IPS-15b (cell line): Measurements from ENCODE around the gene CRABP2.

Source experiments
- H3K27me3 ChIP-seq: one replicate; pipeline ENCODE4 v1.6.1; 2013; ENCODE audit warnings: low read length; ENCODE audit not compliant: control insufficient read depth, insufficient read depth
- H3K36me3 ChIP-seq: one replicate; pipeline ENCODE4 v1.6.1; 2013; ENCODE audit warnings: low read length; ENCODE audit not compliant: control insufficient read depth, insufficient read depth
- H3K4me1 ChIP-seq: one replicate; pipeline ENCODE4 v1.6.1; 2013; ENCODE audit warnings: mild to moderate bottlenecking, low read length; ENCODE audit not compliant: control insufficient read depth, insufficient read depth
- H3K4me3 ChIP-seq: one replicate; pipeline ENCODE4 v1.5.1; 2013; ENCODE audit warnings: low read depth, low read length
- H3K9ac ChIP-seq: one replicate; pipeline ENCODE4 v1.6.1; 2013; ENCODE audit warnings: low read depth, mild to moderate bottlenecking, low read length
- H3K9me3 ChIP-seq: one replicate; pipeline ENCODE4 v1.6.1; 2013; ENCODE audit warnings: mild to moderate bottlenecking, low read length; ENCODE audit not compliant: control insufficient read depth, insufficient read depth

CRABP2 gene

GRCh38 chr1:156660752-156661112, 44.7 kb downstream of the CRABP2 start:
- Histone ChIP-seq H3K4me1 (peaks cover 43% of the 10 kb centered on the region), H3K36me3 (no peaks in the 10 kb centered on the region), H3K9ac (no peak overlapping the region), H3K4me3 (no peak overlapping the region), H3K27me3 (peaks cover 39% of the 10 kb centered on the region), H3K9me3 (no peaks in the 10 kb centered on the region)

- peaks cover 37% of the 10 kb centered on the region for H3K4me1 ChIP-seq
- no peaks in the 10 kb centered on the region for H3K9me3 ChIP-seq
- H3K27me3 ChIP-seq: peaks cover 45% of the 10 kb centered on the region
- no peaks in the 10 kb centered on the region for H3K36me3 ChIP-seq
- peak overlapping the region; percentile 20 for H3K4me3 ChIP-seq
- H3K9ac ChIP-seq: no peak overlapping the region
These were observed 45.2 kb downstream of the CRABP2 start for GRCh38 chr1:156659988-156660751.

GRCh38 chr1:156659661-156659987, 45.8 kb downstream of the CRABP2 start:
- Histone ChIP-seq H3K9ac (no peak overlapping the region), H3K27me3 (peaks cover 50% of the 10 kb centered on the region), H3K36me3 (no peaks in the 10 kb centered on the region), H3K4me1 (peaks cover 34% of the 10 kb centered on the region), H3K4me3 (no peak overlapping the region), H3K9me3 (no peaks in the 10 kb centered on the region)

GRCh38 chr1:156658945-156659574, 46.3 kb downstream of the CRABP2 start:
- Histone ChIP-seq H3K9ac (no peak overlapping the region), H3K4me1 (peaks cover 28% of the 10 kb centered on the region), H3K4me3 (no peak overlapping the region)

GRCh38 chr1:156658496-156658895, 46.9 kb downstream of the CRABP2 start:
- H3K9me3 ChIP-seq: no peaks in the 10 kb centered on the region
- H3K4me3 ChIP-seq: no peak overlapping the region
- peaks cover 23% of the 10 kb centered on the region for H3K4me1 ChIP-seq
- no peaks in the 10 kb centered on the region for H3K36me3 ChIP-seq
- H3K9ac ChIP-seq: no peak overlapping the region
- peaks cover 61% of the 10 kb centered on the region for H3K27me3 ChIP-seq

More at GRCh38 chr1:156658945-156659574, 46.3 kb downstream of the CRABP2 start:
- H3K36me3 ChIP-seq: no peaks in the 10 kb centered on the region
- peaks cover 56% of the 10 kb centered on the region for H3K27me3 ChIP-seq
- H3K9me3 ChIP-seq: no peaks in the 10 kb centered on the region

GRCh38 chr1:156657741-156658319, 47.6 kb downstream of the CRABP2 start:
- Histone ChIP-seq H3K27me3 (peaks cover 61% of the 10 kb centered on the region), H3K36me3 (no peaks in the 10 kb centered on the region), H3K4me1 (peaks cover 20% of the 10 kb centered on the region), H3K4me3 (peak overlapping the region; percentile 69), H3K9ac (no peak overlapping the region), H3K9me3 (no peaks in the 10 kb centered on the region)

GRCh38 chr1:156656806-156657740, 48.3 kb downstream of the CRABP2 start:
- no peaks in the 10 kb centered on the region for H3K9me3 ChIP-seq
- H3K27me3 ChIP-seq: peaks cover 63% of the 10 kb centered on the region
- H3K9ac ChIP-seq: no peak overlapping the region

GRCh38 chr1:156655904-156656516, 49.4 kb downstream of the CRABP2 start:
- H3K27me3 ChIP-seq: peaks cover 70% of the 10 kb centered on the region
- H3K4me3 ChIP-seq: no peak overlapping the region
- H3K4me1 ChIP-seq: peaks cover 8% of the 10 kb centered on the region
- no peak overlapping the region for H3K9ac ChIP-seq
- no peaks in the 10 kb centered on the region for H3K9me3 ChIP-seq
- H3K36me3 ChIP-seq: no peaks in the 10 kb centered on the region

More at GRCh38 chr1:156656806-156657740, 48.3 kb downstream of the CRABP2 start:
- Histone ChIP-seq H3K4me1 (peaks cover 13% of the 10 kb centered on the region), H3K36me3 (no peaks in the 10 kb centered on the region), H3K4me3 (peak overlapping the region; percentile 69)

GRCh38 chr1:156655151-156655903, 50.1 kb downstream of the CRABP2 start:
- peaks cover 77% of the 10 kb centered on the region for H3K27me3 ChIP-seq

GRCh38 chr1:156654700-156655099, 50.7 kb downstream of the CRABP2 start:
- peaks cover 2% of the 10 kb centered on the region for H3K4me1 ChIP-seq
- no peaks in the 10 kb centered on the region for H3K9me3 ChIP-seq
- H3K4me3 ChIP-seq: no peak overlapping the region
- peaks cover 82% of the 10 kb centered on the region for H3K27me3 ChIP-seq
- H3K9ac ChIP-seq: no peak overlapping the region
- no peaks in the 10 kb centered on the region for H3K36me3 ChIP-seq

More at GRCh38 chr1:156655151-156655903, 50.1 kb downstream of the CRABP2 start:
- Histone ChIP-seq H3K4me1 (peaks cover 5% of the 10 kb centered on the region), H3K9me3 (no peaks in the 10 kb centered on the region), H3K4me3 (no peak overlapping the region), H3K9ac (no peak overlapping the region), H3K36me3 (no peaks in the 10 kb centered on the region)
